Measurements from ENCODE around the gene CACNA1I. TPM values are rescaled to one million over a fixed set of nuclear protein-coding genes. Genes with fewer than 3 reads are reported as not detected.

Gene CACNA1I
- total RNA-seq, 4 donors from 2014 or later: under 0.01 to 0.15 TPM; not detected in 2

- intact Hi-C loops (cut with DNase I; ENCODE audit: low total_unique reads): no loop called here
- DNase-seq: no peak
Observed at GRCh38 chr22:39616051-39616450, 45.5 kb downstream of the CACNA1I start.

GRCh38 chr22:39616781-39617180 is 46.2 kb downstream of the CACNA1I start:
- Histone ChIP-seq H3K36me3 (no peaks in the 10 kb centered on the region), H3K4me3 (no peak overlapping the region), H3K9me3 (no peaks in the 10 kb centered on the region), H3K27me3 (peaks cover 0 to 3% of the 10 kb centered on the region in 2 donors), H3K27ac (no peak overlapping the region), H3K4me1 (no peaks in the 10 kb centered on the region)
- DNase-seq: no peak
- intact Hi-C loops (cut with DNase I; ENCODE audit: low total_unique reads): no loop called here
- TF ChIP-seq POLR2A (IDR thresholded peaks at IDR 0.05) (no peak), CTCF (IDR thresholded peaks at IDR 0.05) (no peak)

More at GRCh38 chr22:39616051-39616450, 45.5 kb downstream of the CACNA1I start:
- TF ChIP-seq CTCF (IDR thresholded peaks at IDR 0.05) (no peak), POLR2A (IDR thresholded peaks at IDR 0.05) (no peak)
- H3K27ac ChIP-seq: no peak overlapping the region
- H3K36me3 ChIP-seq: no peaks in the 10 kb centered on the region
- no peaks in the 10 kb centered on the region for H3K4me1 ChIP-seq
- peaks cover 0 to 2% of the 10 kb centered on the region in 2 donors for H3K27me3 ChIP-seq
- H3K4me3 ChIP-seq: no peak overlapping the region
- H3K9me3 ChIP-seq: no peaks in the 10 kb centered on the region

- no peak for DNase-seq
- H3K36me3 ChIP-seq: no peaks in the 10 kb centered on the region
- H3K4me3 ChIP-seq: no peak overlapping the region
- H3K27ac ChIP-seq: no peak overlapping the region
- intact Hi-C loops (cut with DNase I; ENCODE audit: low total_unique reads): no loop called here
- no peaks in the 10 kb centered on the region for H3K9me3 ChIP-seq
- TF ChIP-seq POLR2A (IDR thresholded peaks at IDR 0.05) (no peak), CTCF (IDR thresholded peaks at IDR 0.05) (no peak)
- peaks cover 0 to 8% of the 10 kb centered on the region in 2 donors for H3K27me3 ChIP-seq
- no peaks in the 10 kb centered on the region for H3K4me1 ChIP-seq
Observed at GRCh38 chr22:39617342-39617741, 46.8 kb downstream of the CACNA1I start.

GRCh38 chr22:39617970-39618757 is 47.6 kb downstream of the CACNA1I start:
- no peak for DNase-seq
- TF ChIP-seq POLR2A (IDR thresholded peaks at IDR 0.05) (no peak), CTCF (IDR thresholded peaks at IDR 0.05) (no peak)
- H3K27ac ChIP-seq: no peak overlapping the region
- H3K4me3 ChIP-seq: no peak overlapping the region
- intact Hi-C loops (cut with DNase I; ENCODE audit: low total_unique reads): no loop called here
- no peaks in the 10 kb centered on the region for H3K36me3 ChIP-seq
- H3K27me3 ChIP-seq: peaks cover 0 to 15% of the 10 kb centered on the region in 2 donors
- H3K4me1 ChIP-seq: no peaks in the 10 kb centered on the region
- H3K9me3 ChIP-seq: no peaks in the 10 kb centered on the region

- Histone ChIP-seq H3K4me3 (no peak overlapping the region), H3K27me3 (peaks cover 0 to 15% of the 10 kb centered on the region in 2 donors), H3K4me1 (no peaks in the 10 kb centered on the region), H3K9me3 (no peaks in the 10 kb centered on the region), H3K36me3 (no peaks in the 10 kb centered on the region), H3K27ac (no peak overlapping the region)
- no peak for DNase-seq
- intact Hi-C loops (cut with DNase I; ENCODE audit: low total_unique reads): no loop called here
- TF ChIP-seq POLR2A (IDR thresholded peaks at IDR 0.05) (no peak), CTCF (IDR thresholded peaks at IDR 0.05) (no peak)
Observed at GRCh38 chr22:39618996-39619530, 48.5 kb downstream of the CACNA1I start.
